AG09309 (cell line): ENCODE measurements around the gene CTSG.
"Not testable (repeated sequence)": the region's sequence is repeated elsewhere in the genome, so short reads cannot be mapped to it uniquely, and the experiment has no call there.

ENCODE experiments used
- DNase-seq: peaks from one replicate; pipeline ENCODE4 v3.0.0-alpha.2; 2010; ENCODE audit warnings: low read depth
- H3K4me3 ChIP-seq: 2 replicates; pipeline ENCODE4 v1.5.1; 2011; ENCODE audit warnings: mild to moderate bottlenecking, low read depth, low read length, moderate library complexity; ENCODE audit not compliant: control insufficient read depth
- TF ChIP-seq, protein P1 (sequence below): IDR thresholded peaks from 2 replicates; pipeline ENCODE4 v1.5.1; 2011; ENCODE audit warnings: mild to moderate bottlenecking, low read depth, low read length, inconsistent platforms; ENCODE audit not compliant: insufficient read depth, control insufficient read depth; ENCODE audit errors: missing control alignments

The CTSG gene

GRCh38 chr14:24542346-24542936 is 33.6 kb downstream of the CTSG start:
- TF ChIP-seq, protein P1, sequence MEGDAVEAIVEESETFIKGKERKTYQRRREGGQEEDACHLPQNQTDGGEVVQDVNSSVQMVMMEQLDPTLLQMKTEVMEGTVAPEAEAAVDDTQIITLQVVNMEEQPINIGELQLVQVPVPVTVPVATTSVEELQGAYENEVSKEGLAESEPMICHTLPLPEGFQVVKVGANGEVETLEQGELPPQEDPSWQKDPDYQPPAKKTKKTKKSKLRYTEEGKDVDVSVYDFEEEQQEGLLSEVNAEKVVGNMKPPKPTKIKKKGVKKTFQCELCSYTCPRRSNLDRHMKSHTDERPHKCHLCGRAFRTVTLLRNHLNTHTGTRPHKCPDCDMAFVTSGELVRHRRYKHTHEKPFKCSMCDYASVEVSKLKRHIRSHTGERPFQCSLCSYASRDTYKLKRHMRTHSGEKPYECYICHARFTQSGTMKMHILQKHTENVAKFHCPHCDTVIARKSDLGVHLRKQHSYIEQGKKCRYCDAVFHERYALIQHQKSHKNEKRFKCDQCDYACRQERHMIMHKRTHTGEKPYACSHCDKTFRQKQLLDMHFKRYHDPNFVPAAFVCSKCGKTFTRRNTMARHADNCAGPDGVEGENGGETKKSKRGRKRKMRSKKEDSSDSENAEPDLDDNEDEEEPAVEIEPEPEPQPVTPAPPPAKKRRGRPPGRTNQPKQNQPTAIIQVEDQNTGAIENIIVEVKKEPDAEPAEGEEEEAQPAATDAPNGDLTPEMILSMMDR: no peak
- no peak overlapping the region for H3K4me3 ChIP-seq
- DNase-seq: no peak

GRCh38 chr14:24535737-24536136 is 40.3 kb downstream of the CTSG start:
- H3K4me3 ChIP-seq: no peak overlapping the region
- TF ChIP-seq, protein P1: no peak
- no peak for DNase-seq

- TF ChIP-seq, protein P1: no peak
- DNase-seq: no peak
- no peak overlapping the region for H3K4me3 ChIP-seq
Measured at GRCh38 chr14:24534286-24534685, 41.8 kb downstream of the CTSG start.

- not testable (repeated sequence) for DNase-seq, H3K4me3 ChIP-seq
Measured at GRCh38 chr14:24525877-24526620, 50.0 kb downstream of the CTSG start.
